ENCODE measurements around the gene NPR2. TPM values are rescaled to one million over a fixed set of nuclear protein-coding genes. Genes with fewer than 3 reads are reported as not detected.

Gene NPR2
- polyA plus RNA-seq, 1 of the 3 experiments (the other 2 are of a cell fraction), result 13.5 TPM

GRCh38 chr9:35834260-35835215, 43.1 kb downstream of the NPR2 start (continued):
- TF ChIP-seq CTCF (IDR thresholded peaks at IDR 0.05) (no peak), NRF1 (IDR thresholded peaks at IDR 0.05; ENCODE audit: low read depth, low read length) (no peak), GABPA (IDR thresholded peaks at IDR 0.05; ENCODE audit: low read depth) (no peak), RCOR1 (IDR thresholded peaks at IDR 0.05; ENCODE audit: low read length) (no peak)

GRCh38 chr9:35835216-35835632, 43.8 kb downstream of the NPR2 start:
- H4K20me1 ChIP-seq (ENCODE audit: insufficient read depth), result no peaks in the 10 kb centered on the region
- no peaks in the 10 kb centered on the region for H3K9me2 ChIP-seq
- DNase-seq, result no peak
- 80% methylated on average over 3 of the region's 3 CpGs for WGBS (ENCODE audit: low lambda C conversion rate)
- no peak overlapping the region for H3K4me2 ChIP-seq
- H3K9ac ChIP-seq, result no peak overlapping the region
- H2AFZ ChIP-seq (ENCODE audit: low read depth), result no peak overlapping the region
- TF ChIP-seq EZH2phosphoT487 (IDR thresholded peaks at IDR 0.05; ENCODE audit: borderline replicate concordance, low read depth) (no peak), CTCF (IDR thresholded peaks at IDR 0.05) (peak; percentile 25; the same call in 1 of the 2 replicates), JUND (IDR thresholded peaks at IDR 0.05) (no peak), TCF12 (IDR thresholded peaks at IDR 0.05) (no peak), GATA2 (CRISPR knock-in tag; IDR thresholded peaks at IDR 0.05) (no peak), CHD2 (IDR thresholded peaks at IDR 0.05; ENCODE audit: low read length, partially characterized antibody) (no peak)
- TF ChIP-seq, protein P1, sequence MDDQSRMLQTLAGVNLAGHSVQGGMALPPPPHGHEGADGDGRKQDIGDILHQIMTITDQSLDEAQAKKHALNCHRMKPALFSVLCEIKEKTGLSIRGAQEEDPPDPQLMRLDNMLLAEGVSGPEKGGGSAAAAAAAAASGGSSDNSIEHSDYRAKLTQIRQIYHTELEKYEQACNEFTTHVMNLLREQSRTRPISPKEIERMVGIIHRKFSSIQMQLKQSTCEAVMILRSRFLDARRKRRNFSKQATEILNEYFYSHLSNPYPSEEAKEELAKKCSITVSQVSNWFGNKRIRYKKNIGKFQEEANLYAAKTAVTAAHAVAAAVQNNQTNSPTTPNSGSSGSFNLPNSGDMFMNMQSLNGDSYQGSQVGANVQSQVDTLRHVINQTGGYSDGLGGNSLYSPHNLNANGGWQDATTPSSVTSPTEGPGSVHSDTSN (IDR thresholded peaks at IDR 0.05), result no peak
- TF ChIP-seq, protein P2, sequence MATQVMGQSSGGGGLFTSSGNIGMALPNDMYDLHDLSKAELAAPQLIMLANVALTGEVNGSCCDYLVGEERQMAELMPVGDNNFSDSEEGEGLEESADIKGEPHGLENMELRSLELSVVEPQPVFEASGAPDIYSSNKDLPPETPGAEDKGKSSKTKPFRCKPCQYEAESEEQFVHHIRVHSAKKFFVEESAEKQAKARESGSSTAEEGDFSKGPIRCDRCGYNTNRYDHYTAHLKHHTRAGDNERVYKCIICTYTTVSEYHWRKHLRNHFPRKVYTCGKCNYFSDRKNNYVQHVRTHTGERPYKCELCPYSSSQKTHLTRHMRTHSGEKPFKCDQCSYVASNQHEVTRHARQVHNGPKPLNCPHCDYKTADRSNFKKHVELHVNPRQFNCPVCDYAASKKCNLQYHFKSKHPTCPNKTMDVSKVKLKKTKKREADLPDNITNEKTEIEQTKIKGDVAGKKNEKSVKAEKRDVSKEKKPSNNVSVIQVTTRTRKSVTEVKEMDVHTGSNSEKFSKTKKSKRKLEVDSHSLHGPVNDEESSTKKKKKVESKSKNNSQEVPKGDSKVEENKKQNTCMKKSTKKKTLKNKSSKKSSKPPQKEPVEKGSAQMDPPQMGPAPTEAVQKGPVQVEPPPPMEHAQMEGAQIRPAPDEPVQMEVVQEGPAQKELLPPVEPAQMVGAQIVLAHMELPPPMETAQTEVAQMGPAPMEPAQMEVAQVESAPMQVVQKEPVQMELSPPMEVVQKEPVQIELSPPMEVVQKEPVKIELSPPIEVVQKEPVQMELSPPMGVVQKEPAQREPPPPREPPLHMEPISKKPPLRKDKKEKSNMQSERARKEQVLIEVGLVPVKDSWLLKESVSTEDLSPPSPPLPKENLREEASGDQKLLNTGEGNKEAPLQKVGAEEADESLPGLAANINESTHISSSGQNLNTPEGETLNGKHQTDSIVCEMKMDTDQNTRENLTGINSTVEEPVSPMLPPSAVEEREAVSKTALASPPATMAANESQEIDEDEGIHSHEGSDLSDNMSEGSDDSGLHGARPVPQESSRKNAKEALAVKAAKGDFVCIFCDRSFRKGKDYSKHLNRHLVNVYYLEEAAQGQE (IDR thresholded peaks at IDR 0.05; ENCODE audit: low read depth, low read length), result no peak
- ChIA-PET POLR2A (no interaction called here), CTCF (interaction anchor here (0.8 to 2.6 kb wide), 7 partner anchors 9 to 45 kb away, joined by 3 to 21 read pairs (median 4); no protein-coding TSS in a partner anchor)
- peaks cover 0 to 11% of the 10 kb centered on the region in 2 experiments; a peak in 1 of 4 replicates for H3K4me1 ChIP-seq (ENCODE audit: control insufficient read depth in 1 of 2, insufficient read depth in 2 of 2, low read depth in 1 of 2, low read length in 1 of 2)
- H3K27ac ChIP-seq (ENCODE audit: low read depth in 2 of 2, low read length in 1 of 2), result no peak overlapping the region
- H3F3A ChIP-seq (replicated peaks; ENCODE audit: insufficient read depth), result no peaks in the 10 kb centered on the region
- H3K4me3 ChIP-seq (ENCODE audit: low read depth in 2 of 2, low read length in 1 of 2), result no peak overlapping the region
- no peaks in the 10 kb centered on the region for H3K79me2 ChIP-seq (ENCODE audit: insufficient read depth)
- H3K27me3 ChIP-seq (ENCODE audit: insufficient read depth), result no peaks in the 10 kb centered on the region
- H3K9me3 ChIP-seq, result no peaks in the 10 kb centered on the region
- no peaks in the 10 kb centered on the region for H3K36me3 ChIP-seq (replicated peaks in 1 of 2; ENCODE audit: control insufficient read depth in 1 of 2, insufficient read depth in 2 of 2, low read length in 1 of 2)

All from SK-N-SH (cell line).